Activated naive CD4-positive, alpha-beta T cell (primary cell): ENCODE data around the gene PHOSPHO1.

Experiments used
- DNase-seq, 4 experiments: peaks; one replicate each; lab custom pipeline; 2025; lab: John Stamatoyannopoulos, UW

The PHOSPHO1 gene

DNA sequence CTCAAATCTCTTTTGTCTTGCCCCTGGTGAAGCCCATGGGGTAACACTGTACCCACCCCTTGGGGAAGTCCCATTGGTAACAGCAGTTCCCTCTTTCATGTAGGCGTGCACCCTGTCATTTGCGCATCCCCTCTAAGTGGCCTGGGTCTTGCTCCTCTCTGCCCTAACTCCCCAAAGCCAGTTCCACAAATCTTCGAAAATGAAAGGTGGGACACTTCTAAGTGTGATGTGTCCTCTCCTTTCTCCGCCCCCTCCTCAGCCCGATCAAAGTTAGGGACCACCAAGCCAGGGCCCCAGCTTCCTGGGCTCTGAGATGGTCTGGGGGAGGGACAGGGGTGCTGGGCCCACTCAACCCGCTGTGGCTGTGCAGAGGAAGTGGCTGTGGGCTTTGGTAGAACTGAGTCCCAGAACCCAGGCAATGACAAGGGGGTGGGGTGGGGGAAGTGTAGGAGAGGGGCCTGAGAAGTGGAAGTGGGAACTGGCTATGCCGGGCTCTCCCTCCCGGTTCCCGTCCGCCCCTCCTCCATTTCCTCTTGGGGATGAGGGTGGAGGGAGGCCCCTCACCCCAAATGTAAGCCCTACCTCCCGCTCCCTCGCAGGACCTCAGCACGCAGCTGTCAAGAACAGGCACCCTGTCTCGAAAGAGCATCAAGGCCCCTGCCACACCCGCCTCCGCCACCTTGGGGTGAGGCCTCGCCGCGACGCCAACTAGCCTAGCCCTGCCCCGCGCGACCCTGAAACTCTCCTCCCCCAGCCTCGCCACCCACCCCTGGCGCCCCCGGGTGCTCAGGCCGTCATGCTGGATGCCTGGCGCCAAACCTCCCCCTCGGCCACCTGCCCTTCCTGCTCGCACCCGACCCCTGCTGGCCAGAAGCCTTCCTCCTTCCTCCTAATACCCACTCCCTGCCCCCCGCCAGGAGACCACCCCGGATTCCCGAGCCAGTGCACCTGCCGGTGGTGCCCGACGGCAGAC is 11.4 kb downstream of the PHOSPHO1 start:
- peak in 1 of 4 experiments; percentile 18 for DNase-seq

DNA sequence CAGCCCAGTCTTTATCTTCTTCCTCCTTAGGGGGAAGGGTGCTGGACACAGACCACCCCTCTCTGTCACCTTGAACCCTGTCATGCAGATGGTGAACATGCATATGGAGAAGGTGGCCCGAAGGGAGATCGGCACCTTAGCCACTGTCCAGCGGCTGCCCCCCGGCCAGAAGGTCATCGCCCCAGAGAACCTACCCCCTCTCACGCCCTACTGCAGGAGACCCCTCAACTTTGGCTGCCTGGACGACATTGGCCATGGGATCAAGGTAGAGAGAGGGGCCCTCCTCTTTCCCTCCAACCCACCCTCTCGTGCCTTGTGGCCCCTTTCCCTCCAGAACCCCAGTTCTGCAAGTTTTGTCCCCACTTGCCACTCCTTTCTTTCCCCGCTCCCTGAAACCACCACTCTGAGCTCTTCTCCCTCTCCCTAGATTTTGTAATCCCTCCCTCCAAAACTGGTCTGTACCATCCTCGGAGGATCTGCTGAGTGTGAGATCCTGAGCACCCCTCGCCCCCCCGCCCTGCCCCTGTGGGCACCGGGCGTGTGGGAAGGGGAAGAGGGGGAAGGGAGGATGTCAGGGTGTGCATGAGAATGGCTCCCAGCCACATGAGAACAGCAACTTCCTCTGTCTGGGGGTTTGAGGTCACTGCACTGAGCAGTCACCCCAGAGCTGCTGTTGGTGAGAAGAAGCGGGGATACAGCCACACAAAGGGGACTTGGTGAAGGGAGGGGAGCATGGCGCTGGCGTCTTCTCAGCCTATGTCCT is 12.8 kb downstream of the PHOSPHO1 start:
- peak in 2 of 4 experiments; percentile 36 to 49 for DNase-seq

DNA sequence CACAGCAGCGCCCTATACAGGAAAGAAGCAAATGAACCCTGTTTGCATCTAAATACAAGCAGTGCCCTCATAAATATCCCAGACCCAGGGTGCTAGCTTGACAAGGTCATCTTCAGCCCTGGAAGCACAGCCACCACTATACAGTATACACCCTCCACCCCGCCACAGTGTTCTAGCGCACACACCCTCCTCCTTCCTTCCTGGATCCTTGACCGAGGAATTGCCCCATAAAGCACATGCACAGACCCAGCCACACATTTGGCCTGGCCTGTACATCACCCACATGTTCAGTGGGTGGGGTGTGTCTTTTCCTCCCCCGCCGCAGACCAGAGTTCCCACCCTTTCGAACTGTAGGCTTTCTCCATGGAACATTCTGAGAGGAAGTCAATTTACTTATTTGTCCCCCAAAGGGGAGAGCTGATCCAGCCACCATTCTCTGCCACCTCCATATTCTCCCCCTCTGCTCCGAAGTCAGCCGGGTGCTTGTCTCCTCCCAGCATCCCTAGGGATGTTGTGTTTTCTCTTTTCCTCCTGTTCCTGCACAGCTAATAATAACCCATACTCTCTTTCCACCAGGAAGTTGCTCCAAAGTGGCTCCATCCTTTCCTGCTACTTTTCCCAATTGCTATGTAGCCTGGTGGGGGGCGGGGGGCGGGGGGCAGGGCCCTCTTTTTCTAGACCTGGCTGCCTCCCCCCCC is 13.5 kb downstream of the PHOSPHO1 start:
- DNase-seq: no peak

DNA sequence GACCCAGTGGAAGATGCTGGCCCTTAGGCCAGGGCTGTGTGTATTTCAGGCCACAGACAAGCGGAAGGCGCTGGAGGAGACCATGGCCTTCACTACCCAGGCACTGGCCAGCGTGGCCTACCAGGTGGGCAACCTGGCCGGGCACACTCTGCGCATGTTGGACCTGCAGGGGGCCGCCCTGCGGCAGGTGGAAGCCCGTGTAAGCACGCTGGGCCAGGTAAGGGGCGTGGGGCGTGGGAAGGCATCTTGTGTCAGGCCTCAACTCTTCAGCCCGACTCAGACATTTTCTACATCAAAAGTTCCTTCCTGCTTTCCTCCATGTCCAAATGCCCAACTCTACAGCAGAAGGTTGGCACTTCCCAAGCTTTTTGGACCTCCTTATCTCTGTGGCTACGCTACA is 14.1 kb downstream of the PHOSPHO1 start:
- no peak for DNase-seq

DNA sequence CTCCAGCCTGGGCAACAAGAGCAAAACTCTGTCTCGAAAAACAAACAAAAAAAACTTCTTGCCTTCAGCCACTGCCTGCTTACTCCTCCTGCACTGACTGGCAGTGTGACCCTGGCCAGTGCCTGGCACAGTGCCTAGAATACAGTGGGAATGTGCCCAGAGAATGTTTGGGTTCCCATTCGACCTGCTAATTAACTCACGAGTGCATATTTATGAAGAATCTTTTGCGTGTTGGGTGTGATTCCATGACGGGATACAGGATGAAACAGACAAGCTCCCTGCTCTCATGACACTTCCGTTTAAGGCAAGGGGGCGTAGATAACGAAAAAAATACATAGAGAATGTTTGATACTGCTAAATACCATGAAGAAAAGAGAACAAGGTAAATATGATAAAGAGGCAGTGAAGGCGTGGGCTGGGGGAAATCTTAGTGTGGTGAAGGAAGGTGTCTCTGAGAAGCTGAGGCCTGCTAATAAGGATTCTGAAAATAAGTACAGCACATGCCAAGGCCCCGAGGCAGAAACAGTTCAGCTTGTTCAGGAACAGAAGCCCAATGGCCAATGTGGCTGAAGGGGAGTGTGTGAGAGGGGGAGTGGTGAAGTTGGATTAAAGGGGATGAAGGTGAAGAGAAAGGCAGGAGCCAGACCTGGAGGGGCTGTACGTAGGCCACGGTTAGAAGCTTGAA is 15.8 kb downstream of the PHOSPHO1 start:
- DNase-seq: no peak

DNA sequence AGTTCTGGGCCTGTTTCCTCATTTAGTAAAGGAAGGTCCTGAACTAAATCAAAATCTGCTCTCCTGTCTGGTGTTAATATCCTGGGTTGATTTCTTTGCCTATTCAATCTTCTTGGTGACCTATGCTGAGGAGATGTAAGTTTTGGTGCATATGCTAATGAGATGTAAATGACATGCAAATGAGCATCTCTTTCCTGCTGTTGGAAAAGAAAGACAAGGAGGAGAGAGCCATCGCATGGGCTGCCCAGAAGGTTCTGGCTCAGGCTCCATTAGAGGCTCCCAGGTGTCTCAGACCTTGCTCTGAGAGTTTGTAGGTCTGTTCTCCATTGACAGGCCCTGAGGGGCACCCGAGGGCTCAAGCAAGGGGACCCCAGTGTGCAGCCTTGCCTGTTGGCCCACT is 16.7 kb downstream of the PHOSPHO1 start:
- DNase-seq: no peak

DNA sequence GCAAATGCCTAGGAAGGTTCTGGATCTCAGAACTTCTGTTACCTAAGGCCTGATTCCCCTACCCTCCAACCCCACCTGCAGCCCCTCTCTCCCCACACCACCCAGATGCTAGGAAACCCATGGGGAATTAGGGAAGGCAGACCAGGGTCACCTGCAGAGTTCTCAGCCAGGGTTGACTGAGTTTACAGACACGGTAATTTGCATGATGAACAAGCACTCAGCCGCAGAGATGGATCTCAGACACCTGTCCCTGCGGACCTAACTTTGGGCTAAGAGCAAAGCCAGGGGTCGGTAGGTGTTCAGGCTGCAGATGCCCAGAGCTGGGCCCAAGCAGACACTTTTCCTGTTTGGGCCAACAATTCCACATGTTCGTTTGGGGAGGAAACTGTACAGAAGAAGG is 17.2 kb downstream of the PHOSPHO1 start:
- DNase-seq: no peak

DNA sequence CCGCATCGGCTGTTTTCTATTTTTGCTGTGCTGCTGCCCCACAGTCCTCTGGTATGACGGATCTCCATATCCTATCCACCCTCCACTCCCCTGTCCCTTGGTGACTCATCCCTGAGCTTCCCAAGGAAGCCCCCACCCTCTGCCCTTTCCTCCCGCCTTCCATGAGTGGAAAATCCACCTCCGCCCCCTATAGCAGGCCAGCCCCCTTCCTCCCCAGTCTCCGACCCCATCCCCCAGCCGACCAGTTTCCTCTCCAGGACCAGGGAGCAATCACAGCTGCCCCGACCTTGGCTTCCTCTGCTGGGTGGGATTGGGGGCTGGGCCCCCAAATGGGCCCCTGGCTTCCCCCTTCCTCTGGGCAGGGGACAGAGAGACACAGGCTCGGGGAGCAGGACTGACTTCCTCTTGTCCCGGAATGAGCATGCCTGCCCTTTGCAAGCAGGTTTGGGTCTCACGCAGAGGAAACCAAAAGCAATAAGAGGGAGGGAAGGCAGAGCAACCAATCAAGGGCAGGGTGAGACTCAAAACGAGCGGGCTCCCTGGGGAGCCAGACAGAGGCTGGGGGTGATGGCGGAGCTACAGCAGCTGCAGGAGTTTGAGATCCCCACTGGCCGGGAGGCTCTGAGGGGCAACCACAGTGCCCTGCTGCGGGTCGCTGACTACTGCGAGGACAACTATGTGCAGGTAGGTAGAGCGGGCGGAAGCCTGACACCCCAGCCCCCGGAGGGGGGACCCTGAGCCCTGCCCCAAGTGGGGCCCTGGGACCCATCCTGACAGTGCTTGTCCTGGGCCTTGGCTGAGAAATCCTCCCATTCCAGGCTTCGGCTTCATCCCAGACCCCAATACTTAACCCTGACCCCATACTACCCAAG is 20.2 kb downstream of the PHOSPHO1 start, which contains the start of the genes ABI3 and GNGT2:
ABI3 (plus strand) TSS at position 550 of the 872 bp plus-strand sequence; CDS start at position 568, 18 bp downstream.
GNGT2 (minus strand) TSS at position 417 of the 872 bp plus-strand sequence. CDS start 3,152 bp downstream, outside the sequence.
- peak in 3 of 4 experiments; percentile 25 to 35 (median 31) for DNase-seq

DNA sequence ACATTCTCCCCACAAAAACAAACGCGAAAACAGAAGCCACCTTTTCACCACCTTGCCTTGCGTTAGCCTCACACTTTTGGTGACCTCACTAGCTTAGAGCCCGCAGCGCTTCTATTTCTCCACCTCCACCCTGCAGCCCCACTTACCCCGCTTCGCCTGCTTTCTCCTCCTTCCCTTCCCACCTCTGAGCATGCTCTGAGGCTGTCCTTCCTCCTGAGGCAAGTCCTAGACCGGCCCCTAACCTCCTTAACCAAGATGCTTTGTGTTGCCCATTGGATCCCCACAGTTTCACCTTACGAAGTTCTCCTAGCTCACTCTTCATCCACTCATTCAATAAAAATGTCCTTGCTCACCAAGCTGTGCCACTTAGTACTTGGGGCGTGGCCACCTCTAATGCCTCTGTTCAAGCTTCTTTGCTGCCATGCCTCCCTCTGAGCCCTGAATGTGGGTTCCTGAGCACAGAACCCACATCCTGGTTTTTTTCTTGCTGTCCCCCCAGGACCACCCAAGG is 21.5 kb downstream of the PHOSPHO1 start:
- no peak for DNase-seq

DNA sequence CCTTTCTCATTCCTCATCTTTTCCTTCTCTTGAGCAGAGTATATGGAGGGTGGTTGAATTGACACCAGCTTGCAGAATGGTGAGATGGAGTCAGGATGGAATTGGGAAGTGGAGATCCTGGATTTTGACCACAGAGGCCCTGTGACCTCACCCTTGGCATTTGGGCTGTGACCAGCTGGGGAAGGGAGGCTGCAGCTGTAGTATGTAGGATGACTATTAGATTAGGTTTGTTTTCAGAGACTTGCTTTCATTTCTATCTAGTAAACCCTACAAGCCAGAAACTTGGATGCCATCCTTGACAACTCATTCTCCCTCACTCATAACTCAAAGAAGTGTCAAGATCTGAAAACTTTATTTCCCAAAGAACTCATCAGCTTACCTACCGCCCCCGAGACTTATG is 26.1 kb downstream of the PHOSPHO1 start:
- DNase-seq: no peak

DNA sequence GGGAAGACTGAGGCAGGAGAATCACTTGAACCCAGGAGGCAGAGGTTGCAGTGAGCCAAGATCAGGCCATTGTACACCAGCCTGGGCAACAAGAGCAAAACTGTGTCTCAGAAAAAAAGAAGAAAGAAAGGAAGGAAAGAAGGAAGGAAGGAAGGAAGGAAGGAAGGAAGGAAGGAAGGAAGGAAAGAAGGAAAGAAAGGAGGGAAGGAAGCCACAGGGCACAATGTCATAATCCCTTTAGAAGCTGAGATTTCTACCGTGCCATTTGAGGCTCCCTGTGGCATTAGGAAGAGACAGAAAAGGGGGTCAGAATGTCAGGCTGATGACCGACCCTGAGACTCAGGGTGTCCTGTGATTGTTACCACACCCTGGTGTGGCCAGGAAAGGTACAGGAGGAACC is 26.8 kb downstream of the PHOSPHO1 start:
- DNase-seq: no peak

DNA sequence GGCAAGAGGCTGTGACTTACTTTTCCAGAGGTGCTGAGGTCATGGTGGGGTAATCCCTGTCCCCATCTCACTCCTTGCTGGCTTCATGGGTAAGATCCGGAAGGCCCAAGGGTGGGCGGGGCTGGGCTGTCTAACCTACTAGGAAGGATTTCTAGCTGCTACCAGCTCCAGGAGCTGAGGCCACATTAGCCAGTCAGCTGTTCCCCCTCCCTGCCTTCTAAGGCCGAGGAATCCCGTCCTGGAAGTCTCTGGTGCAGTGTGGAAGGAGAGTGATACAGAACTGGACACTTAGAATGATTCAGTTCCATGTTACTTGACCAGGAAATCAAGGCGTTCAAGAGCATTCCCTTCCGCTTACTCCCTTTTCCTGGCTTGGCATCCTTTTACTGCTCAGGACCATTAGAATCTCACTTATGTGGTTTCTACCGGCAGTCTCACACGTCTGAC is 29.1 kb downstream of the PHOSPHO1 start:
- DNase-seq: no peak

DNA sequence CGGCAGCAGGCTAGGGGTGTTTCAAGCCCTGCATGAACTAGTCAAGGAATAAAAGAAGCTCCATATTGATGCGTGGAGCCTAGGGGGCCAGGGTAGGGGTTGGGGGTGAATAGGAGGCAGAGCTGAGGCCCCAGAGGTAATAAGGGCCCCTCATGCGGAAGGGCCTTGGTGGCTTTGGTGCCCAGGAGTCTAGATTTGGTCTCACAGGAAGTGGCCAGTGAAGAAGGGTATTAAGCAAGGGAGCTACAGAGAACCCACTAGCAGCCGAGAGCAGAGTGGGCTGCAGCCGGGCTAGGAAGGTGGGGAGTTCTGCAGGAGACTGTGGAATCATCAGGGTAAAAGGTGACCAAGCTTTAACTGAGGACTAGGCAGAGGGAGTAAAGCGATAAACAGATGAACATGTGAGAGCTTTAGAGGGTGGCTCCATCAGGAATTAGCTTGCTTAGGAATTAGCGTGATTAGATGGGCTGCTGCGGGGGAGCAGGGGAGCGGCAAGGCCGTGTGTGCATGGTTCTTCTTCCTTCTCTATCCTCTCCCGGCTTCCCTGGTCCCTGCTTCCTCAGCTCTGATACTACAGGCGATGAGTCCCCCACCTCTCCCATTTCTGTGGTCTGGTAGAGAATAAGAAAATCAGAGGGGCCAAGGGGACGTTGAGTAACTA is 30.0 kb downstream of the PHOSPHO1 start:
- DNase-seq: no peak

DNA sequence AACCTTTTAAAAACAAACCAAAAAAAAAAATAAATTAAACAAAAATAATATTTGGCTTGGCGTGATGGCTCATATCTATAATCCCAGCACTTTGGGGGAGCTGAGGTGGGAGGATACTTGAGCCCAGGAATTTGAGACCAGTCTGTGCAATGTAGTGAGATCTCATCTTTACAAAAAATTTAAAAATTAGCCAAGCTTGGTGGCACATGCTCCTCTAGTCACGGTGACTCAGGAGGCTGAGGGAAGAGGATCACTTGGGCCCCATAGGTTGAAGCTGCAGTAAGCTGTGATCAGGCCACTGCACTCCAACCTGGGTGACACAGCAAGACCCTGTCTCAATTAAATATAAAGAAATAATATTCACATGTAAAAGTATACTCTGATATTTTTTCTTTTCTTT is 32.4 kb downstream of the PHOSPHO1 start:
- no peak for DNase-seq

DNA sequence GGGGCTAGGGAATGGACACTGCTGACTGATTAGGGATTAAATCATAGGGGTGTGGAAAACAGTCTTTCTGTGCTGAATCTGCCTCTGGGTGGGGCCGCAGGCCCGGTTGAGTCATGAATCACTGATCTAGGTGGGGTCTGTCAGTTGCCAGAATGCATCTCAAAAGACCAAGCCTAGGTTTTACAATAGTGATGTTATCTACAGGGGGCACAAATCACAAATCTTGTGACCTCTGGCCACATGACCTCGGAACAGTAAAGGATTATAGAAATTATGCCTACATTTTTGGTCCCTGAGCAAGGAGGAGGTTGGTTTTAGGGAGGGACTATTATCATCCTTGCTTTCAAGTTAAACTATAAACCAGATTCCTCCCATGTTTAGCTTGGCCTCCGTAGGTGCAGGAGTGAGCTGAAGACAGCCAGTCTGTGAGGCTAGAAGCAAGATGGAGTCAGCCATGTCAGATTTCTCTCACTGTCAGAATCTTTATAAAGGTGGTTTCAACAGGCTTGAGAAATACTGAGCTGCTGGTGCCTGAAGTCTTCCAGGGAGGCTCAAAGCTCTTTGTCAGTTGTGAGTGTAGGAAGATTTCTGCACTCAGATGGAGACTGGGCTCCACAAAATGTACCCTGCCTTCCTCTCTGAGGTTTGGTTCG is 33.1 kb downstream of the PHOSPHO1 start:
- no peak for DNase-seq

DNA sequence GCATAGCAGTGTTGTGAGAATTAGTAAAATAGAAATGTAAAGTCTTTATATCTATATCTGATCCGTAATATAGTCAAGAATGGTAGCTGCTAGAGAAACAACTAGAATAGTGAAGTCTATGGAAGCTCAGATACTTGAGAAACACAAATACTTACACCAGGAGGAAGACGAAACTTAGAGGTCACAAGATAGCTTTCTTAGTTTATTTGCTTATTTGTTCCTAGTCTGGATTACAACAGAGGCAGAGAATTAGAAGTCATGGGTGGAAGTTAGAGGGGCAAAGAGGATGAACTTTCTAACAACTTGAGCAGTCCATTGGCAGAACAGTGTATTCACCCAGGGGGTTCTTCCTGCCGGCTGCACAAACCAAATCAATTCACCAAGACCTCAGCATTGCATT is 34.1 kb downstream of the PHOSPHO1 start:
- DNase-seq: no peak

DNA sequence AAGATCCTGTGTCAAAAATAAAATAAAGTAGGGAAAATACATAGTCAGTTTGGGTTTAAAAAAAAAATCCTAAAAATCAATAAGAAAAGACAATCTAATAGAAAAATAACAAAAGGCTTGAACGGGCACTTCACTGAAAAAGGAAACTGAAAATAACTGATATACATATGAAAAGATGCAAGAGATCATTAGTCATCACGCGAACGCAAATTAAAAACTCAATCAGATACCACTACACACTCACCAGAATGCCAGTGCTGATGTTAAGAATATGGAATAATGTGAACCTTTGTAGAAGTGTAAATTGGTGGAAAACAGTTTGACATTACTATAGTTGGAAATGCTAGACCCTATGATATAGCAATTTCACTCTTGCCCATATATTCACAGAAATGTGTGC is 34.8 kb downstream of the PHOSPHO1 start:
- DNase-seq: no peak

DNA sequence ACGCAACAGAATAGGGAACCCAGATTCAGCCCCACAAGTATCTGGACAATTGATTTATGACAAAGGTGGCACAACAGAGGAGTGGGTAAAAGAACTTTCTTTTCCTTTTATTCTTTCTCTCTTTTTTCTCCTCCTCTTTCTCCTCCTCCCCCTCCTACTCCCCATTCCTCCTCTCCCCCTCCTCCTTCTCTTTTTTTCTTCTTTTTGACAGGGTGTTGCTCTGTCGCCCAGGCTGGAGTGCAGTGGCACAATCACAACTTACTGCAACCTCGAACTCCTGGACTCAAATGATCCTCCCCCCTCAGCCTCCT is 36.3 kb downstream of the PHOSPHO1 start:
- no peak for DNase-seq
